Spleen (tissue), 7 donors: Measurements from ENCODE around the gene TLR9.

Experiments used
- CTCF ChIP-seq, 11 experiments: fragments of 200-600 bp in 7 of 11; fragments of 450-650 bp in 4 of 11; sonication (generic) in 4 of 11; IDR thresholded peaks in 8 of 11; conservative IDR thresholded peaks in 3 of 11; 1 replicate in 7 of 11; 2 replicates in 4 of 11; pipeline versions ENCODE4 v1.4.0 to v1.8.0; 2016 to 2021; ENCODE audit warnings: antibody characterized with exemption in 11 of 11, inconsistent platforms in 4 of 11, mild to moderate bottlenecking in 1 of 11
- POLR2A ChIP-seq, 3 donors: fragments of 450-650 bp; IDR thresholded peaks; one replicate each; pipeline ENCODE4 v1.5.1; 2017; ENCODE audit warnings: antibody characterized with exemption in 3 of 3, mild to moderate bottlenecking in 1 of 3
- POLR2AphosphoS5 ChIP-seq, 3 donors: sonication (generic); formaldehyde crosslinking; IDR thresholded peaks; one replicate each; pipeline ENCODE4 v1.5.1; 2017; ENCODE audit warnings: antibody characterized with exemption in 3 of 3
- donor health status: DM: no; HTN: no; CAD: no; lungs with moderate emphysema.
- donor health status: DM: no; HTN: no; CAD: no.
- donor health status: DM: no; HTN: no; CAD: no.

- TF ChIP-seq POLR2A (IDR thresholded peaks at IDR 0.05) (no peak), POLR2AphosphoS5 (IDR thresholded peaks at IDR 0.05) (no peak), CTCF (IDR thresholded peaks at IDR 0.05 in 8 of 11, conservative IDR thresholded peaks at IDR 0.05 in 3 of 11) (no peak)
Observed at GRCh38 chr3:52236424-52236886, 11.0 kb upstream of the TLR9 start.
